SJSA1 (cell line): ENCODE measurements around the gene MYH10. TPM values are rescaled to one million over a fixed set of nuclear protein-coding genes. Genes with fewer than 3 reads are reported as not detected.
A peak's percentile ranks its signal among the peaks of the same experiment; 100 is the strongest.

ENCODE experiments used
- DNase-seq, 2 experiments: peaks; one replicate each; pipeline ENCODE4 v3.0.0-alpha.2; 2015 to 2020; ENCODE audit warnings: low spot score in 2 of 2, low read depth in 1 of 2
- H3K27ac ChIP-seq: fragments of 250-450 bp; sonication (Bioruptor Pico); 2 replicates; pipeline ENCODE4 v1.5.1; 2020; ENCODE audit warnings: mild to moderate bottlenecking, moderate library complexity
- H3K27me3 ChIP-seq: fragments of 250-450 bp; sonication (Bioruptor Pico); replicated peaks from 2 replicates; pipeline ENCODE4 v1.5.1; 2020; ENCODE audit warnings: mild to moderate bottlenecking, moderate library complexity
- H3K36me3 ChIP-seq: fragments of 250-450 bp; sonication (Bioruptor Pico); 2 replicates; pipeline ENCODE4 v1.5.1; 2020; ENCODE audit warnings: mild to moderate bottlenecking
- H3K4me1 ChIP-seq: fragments of 250-450 bp; sonication (Bioruptor Pico); replicated peaks from 2 replicates; pipeline ENCODE4 v1.6.1; 2021; ENCODE audit warnings: mild to moderate bottlenecking
- H3K4me3 ChIP-seq: fragments of 250-450 bp; sonication (Bioruptor Pico); 2 replicates; pipeline ENCODE4 v1.5.1; 2020; ENCODE audit warnings: mild to moderate bottlenecking
- H3K9me3 ChIP-seq: fragments of 250-450 bp; sonication (Bioruptor Pico); replicated peaks from 2 replicates; pipeline ENCODE4 v1.5.1; 2020; ENCODE audit warnings: mild to moderate bottlenecking
- total RNA-seq: library from RNA; depleted of rRNA; stranded (reverse); fragments of >200 nt; shearing (Covaris generic); gene quantifications from 2 replicates; pipeline ENCODE4 v1.2.3, GENCODE V29; 2014

Gene MYH10
- total RNA-seq, 1 experiment from 2014 or later = 122 TPM

DNA sequence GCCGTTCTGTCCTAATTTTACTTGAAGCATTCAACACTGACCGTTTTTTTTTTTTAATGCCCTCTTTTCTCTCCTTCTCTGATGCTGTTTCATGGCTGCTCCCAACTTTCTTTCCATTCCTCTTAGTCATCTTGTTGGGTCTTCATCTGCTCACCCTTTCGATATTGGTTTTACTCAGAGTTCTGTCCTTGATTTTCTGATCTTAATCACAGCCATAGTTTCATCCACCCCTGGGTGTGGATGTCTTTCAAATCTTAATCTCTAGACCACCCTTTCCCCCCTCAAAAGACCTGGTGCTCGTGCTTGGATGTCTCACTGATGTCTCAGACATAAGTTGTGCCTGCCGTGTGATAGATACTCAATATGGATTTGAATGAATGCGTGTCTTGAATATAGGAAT is 172.4 kb downstream of the MYH10 start:
- no peaks in the 10 kb centered on the region for H3K27me3 ChIP-seq
- H3K36me3 ChIP-seq = peaks cover 94% of the 10 kb centered on the region
- H3K9me3 ChIP-seq = no peaks in the 10 kb centered on the region
- H3K4me3 ChIP-seq = no peak overlapping the region
- H3K27ac ChIP-seq = no peak overlapping the region
- DNase-seq = no peak
- H3K4me1 ChIP-seq = no peaks in the 10 kb centered on the region

DNA sequence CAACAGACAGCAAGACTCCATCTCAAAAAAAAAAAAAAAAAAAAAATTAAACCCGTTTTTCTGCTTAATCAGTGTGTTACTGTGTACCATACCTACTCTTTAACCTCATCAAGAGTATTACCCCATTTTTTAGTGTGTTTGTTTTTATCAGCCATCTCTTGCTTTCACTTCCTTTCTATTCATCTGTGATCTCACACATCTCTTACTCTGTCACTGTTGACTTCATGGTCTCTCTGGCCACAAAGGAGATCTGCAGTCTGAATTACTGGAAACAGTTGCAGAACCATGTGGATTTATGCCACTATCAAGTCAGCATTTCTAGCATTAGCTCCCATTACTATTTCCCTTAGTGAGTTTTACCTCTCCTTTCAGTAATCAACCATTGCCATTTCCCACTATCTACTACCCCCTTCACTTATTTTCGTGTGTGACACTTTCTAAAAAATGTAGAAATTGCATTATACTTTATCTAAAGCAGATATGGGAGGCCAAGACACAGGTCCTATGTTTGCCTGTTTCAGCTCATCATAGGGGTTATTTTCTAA is 174.8 kb downstream of the MYH10 start:
- Histone ChIP-seq H3K27me3 (no peaks in the 10 kb centered on the region), H3K9me3 (no peaks in the 10 kb centered on the region), H3K4me3 (no peak overlapping the region), H3K27ac (no peak overlapping the region), H3K36me3 (peaks cover 92% of the 10 kb centered on the region), H3K4me1 (no peaks in the 10 kb centered on the region)
- DNase-seq = no peak

DNA sequence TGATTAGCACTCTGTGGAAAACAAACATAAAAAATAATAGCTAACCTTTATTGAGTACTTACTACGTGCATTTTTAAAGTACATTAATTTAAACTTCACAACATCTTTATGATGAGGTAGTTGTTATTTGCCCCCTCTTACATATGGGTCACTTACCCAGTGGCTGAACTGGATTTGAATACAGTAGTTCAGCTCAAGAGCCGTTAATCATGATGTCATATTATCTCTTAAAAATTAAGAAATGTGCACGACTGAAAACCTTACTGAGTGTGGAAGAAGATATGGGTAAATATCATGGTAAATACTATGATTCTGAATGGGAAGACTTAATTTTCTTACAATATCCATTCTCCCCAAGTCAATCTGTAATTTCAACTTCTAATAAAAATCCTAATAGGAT is 177.2 kb downstream of the MYH10 start:
- Histone ChIP-seq H3K4me1 (no peaks in the 10 kb centered on the region), H3K27me3 (no peaks in the 10 kb centered on the region), H3K36me3 (peaks cover 90% of the 10 kb centered on the region), H3K9me3 (no peaks in the 10 kb centered on the region), H3K27ac (no peak overlapping the region), H3K4me3 (no peak overlapping the region)
- no peak for DNase-seq

DNA sequence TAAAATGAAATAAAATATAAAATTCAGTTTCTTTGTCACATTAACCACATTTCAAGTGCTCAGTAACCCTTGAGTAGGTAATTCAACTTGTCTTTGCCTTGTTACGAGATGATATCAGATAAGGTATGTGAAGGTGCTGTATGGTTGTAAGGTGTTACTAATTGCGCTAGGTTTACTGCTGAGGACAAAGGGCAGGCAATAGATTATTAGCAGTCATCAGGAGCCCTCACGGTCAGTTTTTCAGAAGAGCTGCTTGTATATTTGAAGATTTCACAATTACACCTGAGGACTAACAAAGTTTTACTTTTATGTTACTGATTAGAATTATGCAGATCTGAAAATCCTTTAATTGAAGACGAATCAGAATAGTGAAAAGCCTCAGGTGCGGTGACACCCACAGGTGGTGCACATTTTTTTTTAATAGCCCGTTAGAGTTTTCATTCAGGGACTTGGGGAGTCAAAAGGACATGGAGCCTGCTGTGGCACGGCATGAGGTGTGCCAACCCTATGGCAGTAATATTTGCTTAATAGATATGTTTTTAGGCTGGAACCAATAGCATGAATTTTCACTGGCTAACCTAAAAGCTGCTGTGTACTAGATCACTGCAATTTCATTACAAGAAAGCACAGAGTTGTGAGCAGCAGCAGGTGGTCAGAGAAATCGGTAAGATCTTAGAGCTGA is 178.5 kb downstream of the MYH10 start:
- peaks cover 87% of the 10 kb centered on the region for H3K36me3 ChIP-seq
- no peaks in the 10 kb centered on the region for H3K4me1 ChIP-seq
- H3K9me3 ChIP-seq = no peaks in the 10 kb centered on the region
- no peak overlapping the region for H3K27ac ChIP-seq
- DNase-seq = no peak
- H3K4me3 ChIP-seq = no peak overlapping the region
- no peaks in the 10 kb centered on the region for H3K27me3 ChIP-seq

DNA sequence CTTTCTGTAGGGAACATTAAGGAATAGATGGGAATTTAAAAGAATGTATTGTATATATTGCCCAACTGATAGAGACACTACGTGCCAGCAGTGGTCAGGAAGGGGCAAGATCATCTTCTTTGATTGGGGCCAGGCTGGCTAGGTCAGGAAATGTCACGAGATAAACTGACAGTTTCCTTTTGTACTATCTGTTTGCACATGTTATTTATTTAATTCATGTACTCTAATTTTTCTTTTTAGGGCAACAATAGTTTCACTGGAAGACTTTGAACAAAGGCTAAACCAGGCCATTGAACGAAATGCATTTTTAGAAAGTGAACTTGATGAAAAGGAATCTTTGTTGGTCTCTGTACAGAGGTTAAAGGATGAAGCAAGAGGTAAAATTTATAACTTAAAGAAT is 182.2 kb downstream of the MYH10 start:
- Histone ChIP-seq H3K36me3 (peaks cover 94% of the 10 kb centered on the region), H3K27ac (no peak overlapping the region), H3K27me3 (no peaks in the 10 kb centered on the region), H3K4me3 (no peak overlapping the region), H3K4me1 (no peaks in the 10 kb centered on the region), H3K9me3 (no peaks in the 10 kb centered on the region)
- no peak for DNase-seq

DNA sequence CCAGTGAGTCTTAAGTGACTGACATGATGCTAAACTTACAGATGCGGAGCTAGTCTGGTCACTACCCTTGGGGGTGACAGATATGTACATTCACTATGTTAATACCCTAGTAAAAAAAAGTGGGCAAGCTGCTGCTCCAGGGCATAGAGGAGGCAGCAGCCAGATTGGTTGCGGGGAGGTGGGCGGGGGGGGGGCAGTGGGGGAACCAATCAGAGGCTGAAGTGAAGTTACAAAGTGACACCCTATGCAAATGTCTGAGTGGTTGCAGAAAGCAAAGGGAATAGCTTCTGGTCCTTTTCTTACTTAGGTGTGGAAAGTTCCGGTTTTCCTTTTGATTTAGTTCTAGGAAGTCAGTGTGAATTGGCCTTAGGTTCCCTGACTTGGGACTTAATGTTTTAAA is 182.7 kb downstream of the MYH10 start:
- Histone ChIP-seq H3K4me3 (no peak overlapping the region), H3K9me3 (no peaks in the 10 kb centered on the region), H3K4me1 (no peaks in the 10 kb centered on the region), H3K27me3 (no peaks in the 10 kb centered on the region), H3K27ac (no peak overlapping the region), H3K36me3 (peaks cover 92% of the 10 kb centered on the region)
- DNase-seq = no peak

DNA sequence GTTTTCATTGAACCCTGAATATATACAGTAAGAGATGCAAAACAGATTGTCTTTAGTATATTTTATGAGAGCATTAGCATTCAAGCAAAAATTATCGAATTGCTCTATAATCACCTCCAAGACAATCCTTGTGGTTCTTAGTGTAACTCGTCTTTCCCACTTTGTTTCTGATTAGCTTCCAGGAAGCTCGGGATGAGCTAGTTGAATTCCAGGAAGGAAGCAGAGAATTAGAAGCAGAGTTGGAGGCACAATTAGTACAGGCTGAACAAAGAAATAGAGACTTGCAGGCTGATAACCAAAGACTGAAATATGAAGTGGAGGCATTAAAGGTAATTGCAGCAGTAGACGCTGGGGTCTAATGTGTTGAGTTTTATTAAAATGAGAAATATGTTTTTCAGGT is 185.0 kb downstream of the MYH10 start:
- H3K27ac ChIP-seq = no peak overlapping the region
- H3K27me3 ChIP-seq = no peaks in the 10 kb centered on the region
- H3K4me3 ChIP-seq = no peak overlapping the region
- no peaks in the 10 kb centered on the region for H3K9me3 ChIP-seq
- H3K36me3 ChIP-seq = peaks cover 84% of the 10 kb centered on the region
- DNase-seq = no peak
- H3K4me1 ChIP-seq = no peaks in the 10 kb centered on the region

DNA sequence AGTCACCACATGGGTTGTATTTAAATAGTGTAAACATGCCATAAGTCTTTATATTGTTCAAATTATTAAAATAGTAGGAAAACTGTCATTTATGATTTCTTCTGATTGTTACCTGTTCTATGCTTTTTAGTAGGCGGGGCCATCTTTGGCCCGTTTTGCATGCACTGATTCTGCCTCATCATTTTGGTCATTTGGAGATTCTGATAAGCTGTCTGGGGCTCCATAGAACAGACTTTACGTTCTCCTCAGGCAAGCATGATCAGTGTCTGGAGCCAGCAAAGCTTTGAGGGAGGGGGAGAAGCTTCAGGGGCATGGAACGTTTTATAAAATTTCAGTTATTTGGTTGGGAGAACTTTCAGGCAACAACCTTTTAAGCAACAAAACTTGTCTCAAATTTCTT is 186.0 kb downstream of the MYH10 start:
- Histone ChIP-seq H3K27ac (no peak overlapping the region), H3K9me3 (no peaks in the 10 kb centered on the region), H3K27me3 (no peaks in the 10 kb centered on the region), H3K4me3 (no peak overlapping the region), H3K4me1 (no peaks in the 10 kb centered on the region), H3K36me3 (peaks cover 84% of the 10 kb centered on the region)
- no peak for DNase-seq

DNA sequence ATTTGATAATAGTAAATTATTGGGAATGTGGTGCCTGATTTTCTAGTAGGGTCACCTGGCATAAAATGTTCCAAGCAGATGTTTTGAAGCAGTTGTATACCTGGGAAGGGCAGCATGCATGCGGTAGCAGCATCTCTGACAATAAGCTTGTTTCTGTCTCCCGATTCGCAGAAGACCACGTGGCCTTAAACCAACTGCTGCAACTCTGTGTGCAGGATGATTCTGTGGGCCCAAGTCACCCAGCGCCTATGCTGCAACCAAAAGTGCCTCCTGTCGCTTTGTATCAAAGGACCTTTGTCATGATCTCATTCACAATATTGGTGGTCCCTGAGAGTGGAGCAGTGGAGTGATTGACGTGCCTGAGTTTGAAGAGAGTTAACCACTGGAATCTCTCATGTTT is 186.8 kb downstream of the MYH10 start:
- Histone ChIP-seq H3K27ac (no peak overlapping the region), H3K4me3 (no peak overlapping the region), H3K27me3 (no peaks in the 10 kb centered on the region), H3K36me3 (peaks cover 79% of the 10 kb centered on the region), H3K9me3 (no peaks in the 10 kb centered on the region), H3K4me1 (no peaks in the 10 kb centered on the region)
- DNase-seq = no peak

DNA sequence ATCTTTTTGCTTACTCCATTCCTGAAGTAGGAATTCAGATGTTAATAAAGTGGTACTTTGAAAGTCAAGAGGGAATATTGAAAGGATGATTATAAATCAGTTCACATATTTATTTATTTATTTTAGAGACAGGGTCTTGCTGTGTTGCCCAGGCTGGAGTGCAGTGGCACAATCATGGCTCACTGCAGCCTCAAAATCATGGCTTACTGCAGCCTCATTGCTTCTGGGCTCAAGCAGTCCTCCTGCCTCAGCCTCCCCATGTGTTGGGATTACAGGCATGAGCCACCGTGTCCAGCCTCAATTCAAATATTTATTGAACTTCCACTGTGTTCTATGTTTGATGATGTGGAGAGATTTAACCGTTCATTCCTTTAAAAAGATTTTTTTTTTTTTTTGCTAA is 188.2 kb downstream of the MYH10 start:
- no peaks in the 10 kb centered on the region for H3K27me3 ChIP-seq
- DNase-seq = no peak
- H3K9me3 ChIP-seq = no peaks in the 10 kb centered on the region
- no peak overlapping the region for H3K4me3 ChIP-seq
- no peak overlapping the region for H3K27ac ChIP-seq
- 0 out of 2 replicates have a peak, but pooled peaks cover 1% of the 10 kb centered on the region for H3K4me1 ChIP-seq
- H3K36me3 ChIP-seq = peaks cover 72% of the 10 kb centered on the region

DNA sequence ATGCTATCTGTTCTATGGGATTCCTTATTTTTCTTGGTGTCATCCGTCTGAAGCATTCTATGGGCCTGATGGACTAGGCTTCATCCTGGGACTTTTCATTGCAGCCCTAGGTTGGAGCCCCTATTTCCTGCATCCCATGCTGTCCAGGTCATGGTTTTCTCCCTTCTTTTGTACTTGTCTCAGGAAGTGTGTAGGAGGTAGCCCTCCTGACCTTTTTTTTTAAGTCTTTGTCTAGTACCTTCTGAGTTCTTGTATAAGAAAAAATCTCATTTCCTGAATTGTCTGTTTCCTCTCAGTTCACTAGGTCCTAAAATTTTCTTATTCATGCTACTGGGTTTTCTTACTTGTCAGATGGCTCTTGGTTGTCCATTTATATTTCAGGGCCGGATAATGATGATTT is 188.8 kb downstream of the MYH10 start:
- no peak for DNase-seq
- Histone ChIP-seq H3K36me3 (peaks cover 66% of the 10 kb centered on the region), H3K27ac (no peak overlapping the region), H3K9me3 (no peaks in the 10 kb centered on the region), H3K4me3 (no peak overlapping the region), H3K4me1 (0 out of 2 replicates have a peak, but pooled peaks cover 4% of the 10 kb centered on the region), H3K27me3 (no peaks in the 10 kb centered on the region)

DNA sequence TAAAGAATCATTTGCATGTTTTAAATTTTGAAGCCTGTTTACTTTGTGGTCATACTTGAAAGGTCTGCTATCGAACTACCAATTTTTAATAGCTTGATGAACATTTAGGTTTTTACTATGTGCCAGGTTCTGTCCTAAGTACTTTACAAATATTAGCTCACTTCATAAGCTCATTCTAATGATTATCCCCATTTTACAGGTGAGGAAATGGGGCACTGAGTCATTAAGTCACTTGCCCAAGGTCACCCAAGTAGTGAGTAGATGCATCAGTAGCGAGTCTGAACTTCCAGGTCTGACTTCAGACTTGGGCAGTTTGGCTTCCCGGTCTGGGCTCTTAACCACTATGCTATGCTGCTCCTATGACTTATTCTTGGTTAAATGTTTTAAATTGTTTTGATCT is 190.8 kb downstream of the MYH10 start:
- Histone ChIP-seq H3K4me3 (no peak overlapping the region), H3K4me1 (peaks cover 9% of the 10 kb centered on the region), H3K27me3 (no peaks in the 10 kb centered on the region), H3K27ac (no peak overlapping the region), H3K36me3 (peaks cover 52% of the 10 kb centered on the region), H3K9me3 (no peaks in the 10 kb centered on the region)
- DNase-seq = no peak

DNA sequence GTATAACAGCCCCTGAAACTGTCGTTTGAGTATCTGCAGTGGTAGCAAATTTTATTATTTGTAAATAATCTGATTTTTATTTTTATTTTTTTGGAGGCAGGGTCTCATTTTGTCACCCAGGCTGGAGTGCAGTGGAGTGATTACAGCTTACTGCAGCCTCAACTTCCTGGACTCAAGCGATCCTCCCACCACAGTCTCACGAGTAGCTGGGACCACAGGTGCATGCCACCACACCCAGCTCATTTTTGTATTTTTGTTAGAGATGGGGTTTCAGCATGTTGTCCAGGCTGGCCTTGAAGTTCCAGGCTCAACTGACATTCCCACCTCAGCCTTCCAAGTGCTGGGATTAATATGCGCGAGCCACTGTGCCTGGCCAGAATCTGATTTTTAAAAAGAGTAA is 192.1 kb downstream of the MYH10 start:
- Histone ChIP-seq H3K27ac (no peak overlapping the region), H3K36me3 (peaks cover 40% of the 10 kb centered on the region), H3K9me3 (no peaks in the 10 kb centered on the region), H3K4me3 (no peak overlapping the region), H3K4me1 (peaks cover 9% of the 10 kb centered on the region), H3K27me3 (no peaks in the 10 kb centered on the region)
- no peak for DNase-seq

DNA sequence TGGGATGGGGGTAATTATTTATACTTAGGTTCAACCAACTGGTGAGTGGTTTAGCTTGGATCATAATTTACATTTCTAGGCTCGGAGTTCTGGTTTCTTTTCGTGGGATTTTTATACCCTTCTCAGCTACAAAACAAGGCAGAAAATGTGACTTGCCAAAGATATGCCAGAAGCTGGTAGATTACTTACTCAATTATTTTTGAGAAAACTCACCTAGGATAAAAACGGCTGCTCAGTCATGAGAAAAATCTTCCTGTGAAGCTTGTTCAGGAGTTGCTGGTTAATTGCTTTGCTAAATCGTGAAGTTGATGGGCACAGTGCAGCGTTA is 193.7 kb downstream of the MYH10 start:
- Histone ChIP-seq H3K36me3 (peaks cover 30% of the 10 kb centered on the region), H3K9me3 (no peaks in the 10 kb centered on the region), H3K27ac (peak overlapping the region; percentile 97), H3K4me1 (peaks cover 9% of the 10 kb centered on the region), H3K4me3 (peak overlapping the region; percentile 97), H3K27me3 (no peaks in the 10 kb centered on the region)
- DNase-seq = no peak
